SK-N-SH (cell line): Measurements from ENCODE around the gene FCMR. TPM values are rescaled to one million over a fixed set of nuclear protein-coding genes. Genes with fewer than 3 reads are reported as not detected.

Experiments
- CTCF ChIA-PET: fragments of 300-600, 350-600 bp; formaldehyde crosslinking; extraction: SDS; loops from one replicate; lab custom pipeline; 2021; lab: Yijun Ruan, JAX
- POLR2A ChIA-PET: fragments of 350-600 bp; sonication (Branson Sonifier 250); formaldehyde crosslinking; extraction: SDS; loops from one replicate; lab custom pipeline; 2020; ENCODE audit warnings: antibody characterized with exemption, inconsistent platforms; lab: Yijun Ruan, JAX
- DNase-seq: peaks from one replicate; pipeline ENCODE4 v3.0.0; 2012
- H2AFZ ChIP-seq: fragments of 200-600 bp; sonication (generic); 2 replicates; pipeline ENCODE4 v1.8.1; 2016; ENCODE audit warnings: antibody characterized with exemption, mild to moderate bottlenecking, low read depth
- H3F3A ChIP-seq: fragments of 200-600 bp; sonication (generic); replicated peaks from 2 replicates; pipeline ENCODE3; 2016; ENCODE audit warnings: antibody characterized with exemption, mild to moderate bottlenecking; ENCODE audit not compliant: insufficient read depth
- H3K27ac ChIP-seq, 2 experiments: fragments of 200-500 bp in 1 of 2; fragments of 200-600 bp in 1 of 2; sonication (Bioruptor generic) in 1 of 2; sonication (generic), shearing (Covaris generic) in 1 of 2; 2 replicates each; pipeline versions ENCODE4 v1.5.1 to v1.6.1; 2014 to 2016; ENCODE audit warnings: low read depth in 2 of 2, inconsistent platforms in 1 of 2, low read length in 1 of 2, mild to moderate bottlenecking in 1 of 2, mixed read lengths in 1 of 2
- H3K27me3 ChIP-seq: fragments of 200-600 bp; sonication (generic), shearing (Covaris generic); 2 replicates; pipeline ENCODE4 v1.6.1; 2016; ENCODE audit warnings: mixed run types; ENCODE audit not compliant: insufficient read depth
- H3K36me3 ChIP-seq, 2 experiments: fragments of 200-500 bp in 1 of 2; fragments of 200-600 bp in 1 of 2; sonication (Bioruptor generic) in 1 of 2; sonication (generic) in 1 of 2; replicated peaks in 1 of 2; 2 replicates each; pipeline versions ENCODE3 to v1.5.1; 2014 to 2016; ENCODE audit warnings: low read length in 1 of 2, mild to moderate bottlenecking in 1 of 2; ENCODE audit not compliant: insufficient read depth in 2 of 2, control insufficient read depth in 1 of 2
- H3K4me1 ChIP-seq, 2 experiments: fragments of 200-500 bp in 1 of 2; fragments of 200-600 bp in 1 of 2; sonication (Bioruptor generic) in 1 of 2; sonication (generic), shearing (Covaris generic) in 1 of 2; 2 replicates each; pipeline versions ENCODE4 v1.5.1 to v1.6.1; 2014 to 2016; ENCODE audit warnings: low read depth in 1 of 2, low read length in 1 of 2, mixed run types in 1 of 2; ENCODE audit not compliant: insufficient read depth in 2 of 2, control insufficient read depth in 1 of 2
- H3K4me2 ChIP-seq: fragments of 200-600 bp; sonication (generic), shearing (Covaris generic); 2 replicates; pipeline ENCODE4 v1.6.1; 2017; ENCODE audit warnings: mixed run types
- H3K4me3 ChIP-seq, 2 experiments: fragments of 200-500 bp in 1 of 2; fragments of 200-600 bp in 1 of 2; sonication (Bioruptor generic) in 1 of 2; sonication (generic), shearing (Covaris generic) in 1 of 2; 2 replicates each; pipeline versions ENCODE4 v1.5.1 to v1.8.1; 2014 to 2016; ENCODE audit warnings: low read depth in 2 of 2, inconsistent platforms in 1 of 2, low read length in 1 of 2, mild to moderate bottlenecking in 1 of 2, mixed read lengths in 1 of 2, moderate library complexity in 1 of 2
- H3K79me2 ChIP-seq: fragments of 200-600 bp; sonication (generic); 2 replicates; pipeline ENCODE4 v1.8.1; 2017; ENCODE audit warnings: mild to moderate bottlenecking; ENCODE audit not compliant: insufficient read depth
- H3K9ac ChIP-seq: fragments of 200-600 bp; sonication (generic); 2 replicates; pipeline ENCODE4 v1.6.1; 2017; ENCODE audit warnings: mixed run types
- H3K9me2 ChIP-seq: fragments of 200-600 bp; sonication (generic); 2 replicates; pipeline ENCODE4 v1.6.1; 2017; ENCODE audit warnings: mixed run types
- H3K9me3 ChIP-seq: fragments of 200-600 bp; sonication (generic); 2 replicates; pipeline ENCODE4 v1.6.1; 2017; ENCODE audit warnings: mixed run types, mild to moderate bottlenecking, moderate library complexity
- H4K20me1 ChIP-seq: fragments of 200-600 bp; sonication (generic); 2 replicates; pipeline ENCODE4 v1.6.1; 2017; ENCODE audit warnings: mild to moderate bottlenecking, mixed run types; ENCODE audit not compliant: insufficient read depth
- CHD2 ChIP-seq: fragments of 150-350 bp; IDR thresholded peaks from 2 replicates; pipeline ENCODE4 v1.6.1; 2018; ENCODE audit warnings: low read length; ENCODE audit not compliant: partially characterized antibody
- FOSL2 ChIP-seq: IDR thresholded peaks from 2 replicates; pipeline ENCODE4 v1.4.0; 2012; ENCODE audit warnings: low read depth, mild to moderate bottlenecking, moderate library complexity, borderline replicate concordance
- MEF2A ChIP-seq: IDR thresholded peaks from 2 replicates; pipeline ENCODE4 v1.4.0; 2012; ENCODE audit warnings: low read depth, borderline replicate concordance
- POLR2AphosphoS5 ChIP-seq: IDR thresholded peaks from 2 replicates; pipeline ENCODE4 v1.6.1; 2012; ENCODE audit warnings: low read depth, low read length
- RAD21 ChIP-seq: IDR thresholded peaks from 2 replicates; pipeline ENCODE4 v1.6.1; 2012; ENCODE audit warnings: mild to moderate bottlenecking, low read length
- RCOR1 ChIP-seq: fragments of 150-350 bp; IDR thresholded peaks from 2 replicates; pipeline ENCODE4 v1.6.1; 2017; ENCODE audit warnings: antibody characterized with exemption, low read length
- RFX5 ChIP-seq: IDR thresholded peaks from 2 replicates; pipeline ENCODE4 v1.6.1; 2012; ENCODE audit warnings: mild to moderate bottlenecking, improper control_type of control experiment, low read length
- SIN3A ChIP-seq: IDR thresholded peaks from 2 replicates; pipeline ENCODE4 v1.6.1; 2012; ENCODE audit warnings: low read depth, mild to moderate bottlenecking, low read length, moderate library complexity, borderline replicate concordance
- SMC3 ChIP-seq: IDR thresholded peaks from 2 replicates; pipeline ENCODE4 v1.6.1; 2012; ENCODE audit warnings: low read depth, low read length, improper control_type of control experiment
- TCF12 ChIP-seq: IDR thresholded peaks from 2 replicates; pipeline ENCODE4 v1.4.0; 2012
- YY1 ChIP-seq: IDR thresholded peaks from 2 replicates; pipeline ENCODE4 v1.4.0; 2012; ENCODE audit warnings: low read depth, mild to moderate bottlenecking
- WGBS: methylation state at CpG from one replicate; pipeline ENCODE4 v1.1.6; 2017; ENCODE audit warnings: low lambda C conversion rate; 5-methylcytosine and 5-hydroxymethylcytosine counted together
- polyA plus RNA-seq, 3 experiments: library from polyadenylated mRNA; depleted of rRNA; stranded (reverse); fragments of >200 nt; gene quantifications; 2 replicates each; pipeline ENCODE4 v1.2.3, GENCODE V29; 2012
- TF ChIP-seq, protein P1 (sequence below): IDR thresholded peaks from 2 replicates; pipeline ENCODE4 v1.4.0; 2012; ENCODE audit warnings: low read depth, borderline replicate concordance
- TF ChIP-seq, protein P2 (sequence below): IDR thresholded peaks from 2 replicates; pipeline ENCODE4 v1.6.1; 2012; ENCODE audit warnings: mild to moderate bottlenecking, low read depth, low read length, moderate library complexity
- TF ChIP-seq, protein P3 (sequence below): IDR thresholded peaks from 2 replicates; pipeline ENCODE4 v1.4.0; 2012; ENCODE audit warnings: low read depth, borderline replicate concordance
- TF ChIP-seq, protein P4 (sequence below): fragments of 200-600 bp; sonication (generic); IDR thresholded peaks from 2 replicates; pipeline ENCODE4 v1.6.1; 2017; ENCODE audit warnings: antibody characterized with exemption, mild to moderate bottlenecking, moderate library complexity

FCMR gene
- polyA plus RNA-seq, 1 of the 3 experiments (the other 2 are of a cell fraction), result 0.15 TPM

DNA sequence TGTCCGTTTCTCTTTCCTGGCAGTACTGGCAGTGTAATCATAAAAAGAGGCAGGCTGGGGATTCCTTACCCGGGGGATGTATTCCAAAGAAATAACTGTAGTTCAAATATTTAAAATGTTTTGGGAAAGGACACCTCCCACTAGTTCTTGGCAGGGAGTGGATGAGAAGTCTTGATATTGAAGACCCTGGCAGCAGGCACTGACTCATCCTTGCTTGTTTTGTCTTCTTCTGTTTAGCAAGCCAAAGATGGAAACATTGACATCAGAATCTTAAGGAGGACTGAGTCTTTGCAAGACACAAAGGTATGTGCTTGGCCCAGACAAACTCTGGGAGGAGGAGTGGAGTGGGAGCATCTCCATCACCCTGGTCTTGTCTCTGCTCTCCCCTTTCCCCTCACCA lies 55.7 kb downstream of the FCMR start:
- no peak for TF ChIP-seq SIN3A
- no peak for TF ChIP-seq RAD21
- no peak for TF ChIP-seq MEF2A
- TF ChIP-seq YY1, result no peak
- TF ChIP-seq, protein P1, sequence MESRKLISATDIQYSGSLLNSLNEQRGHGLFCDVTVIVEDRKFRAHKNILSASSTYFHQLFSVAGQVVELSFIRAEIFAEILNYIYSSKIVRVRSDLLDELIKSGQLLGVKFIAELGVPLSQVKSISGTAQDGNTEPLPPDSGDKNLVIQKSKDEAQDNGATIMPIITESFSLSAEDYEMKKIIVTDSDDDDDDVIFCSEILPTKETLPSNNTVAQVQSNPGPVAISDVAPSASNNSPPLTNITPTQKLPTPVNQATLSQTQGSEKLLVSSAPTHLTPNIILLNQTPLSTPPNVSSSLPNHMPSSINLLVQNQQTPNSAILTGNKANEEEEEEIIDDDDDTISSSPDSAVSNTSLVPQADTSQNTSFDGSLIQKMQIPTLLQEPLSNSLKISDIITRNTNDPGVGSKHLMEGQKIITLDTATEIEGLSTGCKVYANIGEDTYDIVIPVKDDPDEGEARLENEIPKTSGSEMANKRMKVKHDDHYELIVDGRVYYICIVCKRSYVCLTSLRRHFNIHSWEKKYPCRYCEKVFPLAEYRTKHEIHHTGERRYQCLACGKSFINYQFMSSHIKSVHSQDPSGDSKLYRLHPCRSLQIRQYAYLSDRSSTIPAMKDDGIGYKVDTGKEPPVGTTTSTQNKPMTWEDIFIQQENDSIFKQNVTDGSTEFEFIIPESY, result no peak
- no peak for TF ChIP-seq RCOR1
- TF ChIP-seq POLR2AphosphoS5, result no peak
- no peak for TF ChIP-seq RFX5
- no peak for TF ChIP-seq TCF12
- TF ChIP-seq SMC3, result no peak
- TF ChIP-seq, protein P2, sequence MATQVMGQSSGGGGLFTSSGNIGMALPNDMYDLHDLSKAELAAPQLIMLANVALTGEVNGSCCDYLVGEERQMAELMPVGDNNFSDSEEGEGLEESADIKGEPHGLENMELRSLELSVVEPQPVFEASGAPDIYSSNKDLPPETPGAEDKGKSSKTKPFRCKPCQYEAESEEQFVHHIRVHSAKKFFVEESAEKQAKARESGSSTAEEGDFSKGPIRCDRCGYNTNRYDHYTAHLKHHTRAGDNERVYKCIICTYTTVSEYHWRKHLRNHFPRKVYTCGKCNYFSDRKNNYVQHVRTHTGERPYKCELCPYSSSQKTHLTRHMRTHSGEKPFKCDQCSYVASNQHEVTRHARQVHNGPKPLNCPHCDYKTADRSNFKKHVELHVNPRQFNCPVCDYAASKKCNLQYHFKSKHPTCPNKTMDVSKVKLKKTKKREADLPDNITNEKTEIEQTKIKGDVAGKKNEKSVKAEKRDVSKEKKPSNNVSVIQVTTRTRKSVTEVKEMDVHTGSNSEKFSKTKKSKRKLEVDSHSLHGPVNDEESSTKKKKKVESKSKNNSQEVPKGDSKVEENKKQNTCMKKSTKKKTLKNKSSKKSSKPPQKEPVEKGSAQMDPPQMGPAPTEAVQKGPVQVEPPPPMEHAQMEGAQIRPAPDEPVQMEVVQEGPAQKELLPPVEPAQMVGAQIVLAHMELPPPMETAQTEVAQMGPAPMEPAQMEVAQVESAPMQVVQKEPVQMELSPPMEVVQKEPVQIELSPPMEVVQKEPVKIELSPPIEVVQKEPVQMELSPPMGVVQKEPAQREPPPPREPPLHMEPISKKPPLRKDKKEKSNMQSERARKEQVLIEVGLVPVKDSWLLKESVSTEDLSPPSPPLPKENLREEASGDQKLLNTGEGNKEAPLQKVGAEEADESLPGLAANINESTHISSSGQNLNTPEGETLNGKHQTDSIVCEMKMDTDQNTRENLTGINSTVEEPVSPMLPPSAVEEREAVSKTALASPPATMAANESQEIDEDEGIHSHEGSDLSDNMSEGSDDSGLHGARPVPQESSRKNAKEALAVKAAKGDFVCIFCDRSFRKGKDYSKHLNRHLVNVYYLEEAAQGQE, result no peak
- TF ChIP-seq FOSL2, result no peak
- TF ChIP-seq, protein P3, sequence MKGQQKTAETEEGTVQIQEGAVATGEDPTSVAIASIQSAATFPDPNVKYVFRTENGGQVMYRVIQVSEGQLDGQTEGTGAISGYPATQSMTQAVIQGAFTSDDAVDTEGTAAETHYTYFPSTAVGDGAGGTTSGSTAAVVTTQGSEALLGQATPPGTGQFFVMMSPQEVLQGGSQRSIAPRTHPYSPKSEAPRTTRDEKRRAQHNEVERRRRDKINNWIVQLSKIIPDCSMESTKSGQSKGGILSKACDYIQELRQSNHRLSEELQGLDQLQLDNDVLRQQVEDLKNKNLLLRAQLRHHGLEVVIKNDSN, result no peak
- TF ChIP-seq, protein P4, sequence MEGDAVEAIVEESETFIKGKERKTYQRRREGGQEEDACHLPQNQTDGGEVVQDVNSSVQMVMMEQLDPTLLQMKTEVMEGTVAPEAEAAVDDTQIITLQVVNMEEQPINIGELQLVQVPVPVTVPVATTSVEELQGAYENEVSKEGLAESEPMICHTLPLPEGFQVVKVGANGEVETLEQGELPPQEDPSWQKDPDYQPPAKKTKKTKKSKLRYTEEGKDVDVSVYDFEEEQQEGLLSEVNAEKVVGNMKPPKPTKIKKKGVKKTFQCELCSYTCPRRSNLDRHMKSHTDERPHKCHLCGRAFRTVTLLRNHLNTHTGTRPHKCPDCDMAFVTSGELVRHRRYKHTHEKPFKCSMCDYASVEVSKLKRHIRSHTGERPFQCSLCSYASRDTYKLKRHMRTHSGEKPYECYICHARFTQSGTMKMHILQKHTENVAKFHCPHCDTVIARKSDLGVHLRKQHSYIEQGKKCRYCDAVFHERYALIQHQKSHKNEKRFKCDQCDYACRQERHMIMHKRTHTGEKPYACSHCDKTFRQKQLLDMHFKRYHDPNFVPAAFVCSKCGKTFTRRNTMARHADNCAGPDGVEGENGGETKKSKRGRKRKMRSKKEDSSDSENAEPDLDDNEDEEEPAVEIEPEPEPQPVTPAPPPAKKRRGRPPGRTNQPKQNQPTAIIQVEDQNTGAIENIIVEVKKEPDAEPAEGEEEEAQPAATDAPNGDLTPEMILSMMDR, result no peak
- TF ChIP-seq CHD2, result no peak
- no peaks in the 10 kb centered on the region for H3K9me2 ChIP-seq
- no peaks in the 10 kb centered on the region for H3K79me2 ChIP-seq
- H3K9me3 ChIP-seq, result no peaks in the 10 kb centered on the region
- no peak overlapping the region for H3K9ac ChIP-seq
- H3K4me1 ChIP-seq, result no peaks in the 10 kb centered on the region; a peak in 1 of 4 replicates
- H2AFZ ChIP-seq, result no peak overlapping the region
- no peak overlapping the region for H3K27ac ChIP-seq
- H4K20me1 ChIP-seq, result no peaks in the 10 kb centered on the region
- no peak overlapping the region for H3K4me3 ChIP-seq
- POLR2A ChIA-PET, result no interaction called here
- H3K36me3 ChIP-seq, result no peaks in the 10 kb centered on the region
- 57% methylated on average over 2 of the region's 2 CpGs for WGBS
- CTCF ChIA-PET, result interaction anchor here (1.2 to 1.7 kb wide), 4 partner anchors 11 to 131 kb away, joined by 3 to 6 read pairs (median 6); no protein-coding TSS in a partner anchor
- H3K27me3 ChIP-seq, result peaks cover 5% of the 10 kb centered on the region; the same call in 1 of the 2 replicates
- no peak for DNase-seq
- no peak overlapping the region for H3K4me2 ChIP-seq
- H3F3A ChIP-seq, result no peaks in the 10 kb centered on the region
